ENCODE data around the gene INTS3.
A peak's percentile ranks its signal among the peaks of the same experiment; 100 is the strongest.

INTS3 gene

GRCh38 chr1:153746174-153746573 is 18.3 kb downstream of the INTS3 start:
- H3K4me3 ChIP-seq (ENCODE audit: low read depth, low read length), result no peak overlapping the region
- DNase-seq (ENCODE audit: low read depth), result no peak
- TF ChIP-seq CTCF (IDR thresholded peaks at IDR 0.05; ENCODE audit: insufficient read depth, low read depth, low read length, missing control alignments), result no peak

- no peak for TF ChIP-seq CTCF (IDR thresholded peaks at IDR 0.05; ENCODE audit: insufficient read depth, low read depth, low read length, missing control alignments)
- DNase-seq (ENCODE audit: low read depth), result no peak
Measured at GRCh38 chr1:153748903-153749302, 21.1 kb downstream of the INTS3 start.

GRCh38 chr1:153749408-153750005 is 21.7 kb downstream of the INTS3 start:
- H3K4me3 ChIP-seq (ENCODE audit: low read depth, low read length), result no peak overlapping the region
- peak; percentile 88 for DNase-seq (ENCODE audit: low read depth)
- peak; percentile 98 for TF ChIP-seq CTCF (IDR thresholded peaks at IDR 0.05; ENCODE audit: insufficient read depth, low read depth, low read length, missing control alignments)

More at GRCh38 chr1:153748903-153749302, 21.1 kb downstream of the INTS3 start:
- no peak overlapping the region for H3K4me3 ChIP-seq (ENCODE audit: low read depth, low read length)

GRCh38 chr1:153750026-153750995 is 22.5 kb downstream of the INTS3 start:
- TF ChIP-seq CTCF (IDR thresholded peaks at IDR 0.05; ENCODE audit: insufficient read depth, low read depth, low read length, missing control alignments), result no peak
- no peak overlapping the region for H3K4me3 ChIP-seq (ENCODE audit: low read depth, low read length)
- no peak for DNase-seq (ENCODE audit: low read depth)

- H3K4me3 ChIP-seq (ENCODE audit: low read depth, low read length), result no peak overlapping the region
- no peak for TF ChIP-seq CTCF (IDR thresholded peaks at IDR 0.05; ENCODE audit: insufficient read depth, low read depth, low read length, missing control alignments)
- no peak for DNase-seq (ENCODE audit: low read depth)
Measured at GRCh38 chr1:153752072-153752471, 24.2 kb downstream of the INTS3 start.

- no peak overlapping the region for H3K4me3 ChIP-seq (ENCODE audit: low read depth, low read length)
- TF ChIP-seq CTCF (IDR thresholded peaks at IDR 0.05; ENCODE audit: insufficient read depth, low read depth, low read length, missing control alignments), result no peak
- DNase-seq (ENCODE audit: low read depth), result no peak
Measured at GRCh38 chr1:153752571-153753195, 24.8 kb downstream of the INTS3 start.
